Stimulated activated CD4-positive, alpha-beta T cell treated with anti-CD3 and anti-CD28 coated beads, Interleukin-12 subunit alpha, Interleukin-12 subunit beta, amount 100 ng/mL, for 4 hours (primary cell): ENCODE data around the gene MICB.
"Not testable (repeated sequence)": the region's sequence is repeated elsewhere in the genome, so short reads cannot be mapped to it uniquely, and the experiment has no call there.

Experiments used
- DNase-seq: peaks from one replicate; pipeline ENCODE4 v3.0.0-alpha.2; 2020

The MICB gene

GRCh38 chr6:31497531-31498476 lies at the start of gene MICB:
MICB (plus strand) TSS chr6:31498145; CDS start chr6:31498194, 49 bp downstream.
- DNase-seq = peak; percentile 81

GRCh38 chr6:31450751-31451150 lies 47.2 kb upstream of the MICB start:
- DNase-seq = no peak

- no peak for DNase-seq
Observed at GRCh38 chr6:31452859-31453258, 45.1 kb upstream of the MICB start.

GRCh38 chr6:31453259-31453658 lies 44.7 kb upstream of the MICB start:
- no peak for DNase-seq

- not testable (repeated sequence) for DNase-seq
Observed at GRCh38 chr6:31459864-31460263, 38.1 kb upstream of the MICB start.

GRCh38 chr6:31460361-31461025 lies 37.5 kb upstream of the MICB start:
- DNase-seq = no peak

GRCh38 chr6:31462026-31462963 lies 35.6 kb upstream of the MICB start:
- no peak for DNase-seq

- peak; percentile 79 for DNase-seq
Observed at GRCh38 chr6:31462964-31463870, 34.7 kb upstream of the MICB start.

GRCh38 chr6:31464252-31465184 lies 33.4 kb upstream of the MICB start:
- no peak for DNase-seq

- no peak for DNase-seq
Observed at GRCh38 chr6:31465185-31465536, 32.8 kb upstream of the MICB start.

- no peak for DNase-seq
Observed at GRCh38 chr6:31465718-31466117, 32.2 kb upstream of the MICB start.

- DNase-seq = no peak
Observed at GRCh38 chr6:31466466-31466865, 31.5 kb upstream of the MICB start.

- DNase-seq = no peak
Observed at GRCh38 chr6:31467151-31467550, 30.8 kb upstream of the MICB start.

GRCh38 chr6:31468311-31468710 lies 29.6 kb upstream of the MICB start:
- no peak for DNase-seq

- DNase-seq = no peak
Observed at GRCh38 chr6:31470801-31471200, 27.1 kb upstream of the MICB start.

GRCh38 chr6:31471711-31472110 lies 26.2 kb upstream of the MICB start:
- DNase-seq = no peak

- no peak for DNase-seq
Observed at GRCh38 chr6:31472259-31472658, 25.7 kb upstream of the MICB start.

- no peak for DNase-seq
Observed at GRCh38 chr6:31473244-31473643, 24.7 kb upstream of the MICB start.

GRCh38 chr6:31473780-31474761 lies 23.9 kb upstream of the MICB start:
- DNase-seq = no peak

- DNase-seq = no peak
Observed at GRCh38 chr6:31474871-31475286, 23.1 kb upstream of the MICB start.
